ENCODE results near the gene EFNA5. TPM values are rescaled to one million over a fixed set of nuclear protein-coding genes. Genes with fewer than 3 reads are reported as not detected.

The EFNA5 gene
- total RNA-seq, 1 donor from 2014 or later, result 57.5 TPM

GRCh38 chr5:107398703-107399102 is 272.0 kb downstream of the EFNA5 start:
- H3K4me1 Mint-ChIP-seq, result peaks cover 69% of the 10 kb centered on the region
- no peaks in the 10 kb centered on the region for H3K9me3 Mint-ChIP-seq
- H3K36me3 Mint-ChIP-seq, result no peaks in the 10 kb centered on the region
- no peak overlapping the region for H3K27ac Mint-ChIP-seq
- no peak for DNase-seq (ENCODE audit: low spot score in 2 of 2, unreplicated experiment in 2 of 2)
- H3K4me3 Mint-ChIP-seq, result no peak overlapping the region
- no peak for TF ChIP-seq CTCF (IDR thresholded peaks at IDR 0.05; ENCODE audit: unreplicated experiment)
- no peaks in the 10 kb centered on the region for H3K27me3 Mint-ChIP-seq (ENCODE audit: low read depth)

DNA sequence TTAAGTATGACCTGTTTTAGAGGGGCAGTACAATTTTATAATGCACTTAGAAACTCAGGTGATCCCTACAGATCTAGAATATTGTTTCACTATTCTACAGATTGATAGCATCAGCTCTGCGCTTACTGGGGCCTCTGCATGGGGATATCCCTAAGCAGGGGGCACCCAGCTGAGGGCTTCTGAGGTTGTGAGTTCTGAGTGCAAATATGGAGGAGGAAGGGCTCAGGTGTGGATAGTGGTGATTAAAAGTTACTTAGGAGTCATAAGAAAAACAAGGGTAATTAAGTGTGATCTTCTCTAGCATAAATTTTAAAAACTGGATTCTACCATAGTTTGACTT is 274.4 kb downstream of the EFNA5 start:
- H3K4me3 Mint-ChIP-seq, result no peak overlapping the region
- no peaks in the 10 kb centered on the region for H3K27me3 Mint-ChIP-seq (ENCODE audit: low read depth)
- H3K4me1 Mint-ChIP-seq, result peaks cover 62% of the 10 kb centered on the region
- no peaks in the 10 kb centered on the region for H3K9me3 Mint-ChIP-seq
- no peak for DNase-seq (ENCODE audit: low spot score in 2 of 2, unreplicated experiment in 2 of 2)
- no peak overlapping the region for H3K27ac Mint-ChIP-seq
- H3K36me3 Mint-ChIP-seq, result peaks cover 4% of the 10 kb centered on the region
- no peak for TF ChIP-seq CTCF (IDR thresholded peaks at IDR 0.05; ENCODE audit: unreplicated experiment)

DNA sequence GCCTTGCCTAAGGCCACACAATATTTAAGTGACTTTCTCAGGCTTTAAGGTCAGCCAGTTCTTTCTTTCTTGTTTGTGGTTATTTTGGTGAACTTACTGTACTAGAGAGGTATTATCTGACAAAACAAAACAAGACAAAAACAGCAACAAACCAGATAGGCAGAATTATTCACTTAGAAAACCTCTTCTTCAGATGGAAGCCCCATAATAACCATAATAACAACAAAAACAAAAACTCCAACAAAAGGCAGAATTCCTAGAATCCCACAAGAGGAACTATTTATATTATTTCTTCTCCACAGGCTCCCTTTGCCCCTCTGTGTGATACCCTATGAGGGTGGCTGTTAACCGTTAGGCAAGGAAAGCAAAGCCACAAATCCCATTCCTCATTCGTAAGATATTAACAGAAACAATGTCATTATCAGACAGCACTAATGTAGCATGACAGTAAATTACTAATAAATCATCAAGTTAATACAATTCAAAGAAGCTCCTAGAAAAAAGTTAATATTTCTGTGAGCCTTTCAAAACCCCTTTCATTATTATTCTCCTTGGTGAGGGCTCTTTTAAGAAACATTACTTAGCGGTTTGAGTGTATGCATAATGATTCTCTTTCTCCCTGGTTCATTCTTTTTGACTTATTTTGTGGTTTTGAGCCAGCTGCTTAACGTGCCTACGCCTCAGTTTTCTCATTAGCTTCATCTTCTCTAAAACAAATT is 274.9 kb downstream of the EFNA5 start:
- Mint-ChIP-seq H3K27ac (peak overlapping the region; percentile 39), H3K36me3 (peaks cover 4% of the 10 kb centered on the region), H3K27me3 (ENCODE audit: low read depth) (no peaks in the 10 kb centered on the region), H3K4me3 (no peak overlapping the region), H3K9me3 (no peaks in the 10 kb centered on the region), H3K4me1 (peaks cover 58% of the 10 kb centered on the region)
- DNase-seq (ENCODE audit: low spot score in 2 of 2, unreplicated experiment in 2 of 2), result no peak
- TF ChIP-seq CTCF (IDR thresholded peaks at IDR 0.05; ENCODE audit: unreplicated experiment), result no peak

GRCh38 chr5:107393851-107394250 is 276.9 kb downstream of the EFNA5 start:
- Mint-ChIP-seq H3K27ac (peak overlapping the region; percentile 19), H3K4me3 (no peak overlapping the region), H3K27me3 (ENCODE audit: low read depth) (no peaks in the 10 kb centered on the region), H3K4me1 (peaks cover 60% of the 10 kb centered on the region), H3K9me3 (no peaks in the 10 kb centered on the region), H3K36me3 (peaks cover 4% of the 10 kb centered on the region)
- TF ChIP-seq CTCF (IDR thresholded peaks at IDR 0.05; ENCODE audit: unreplicated experiment), result no peak
- no peak for DNase-seq (ENCODE audit: low spot score in 2 of 2, unreplicated experiment in 2 of 2)

GRCh38 chr5:107391787-107392186 is 278.9 kb downstream of the EFNA5 start:
- H3K9me3 Mint-ChIP-seq, result no peaks in the 10 kb centered on the region
- no peak overlapping the region for H3K4me3 Mint-ChIP-seq
- no peak overlapping the region for H3K27ac Mint-ChIP-seq
- DNase-seq (ENCODE audit: low spot score in 2 of 2, unreplicated experiment in 2 of 2), result no peak
- H3K4me1 Mint-ChIP-seq, result peaks cover 72% of the 10 kb centered on the region
- peaks cover 4% of the 10 kb centered on the region for H3K36me3 Mint-ChIP-seq
- H3K27me3 Mint-ChIP-seq (ENCODE audit: low read depth), result no peaks in the 10 kb centered on the region
- TF ChIP-seq CTCF (IDR thresholded peaks at IDR 0.05; ENCODE audit: unreplicated experiment), result no peak

DNA sequence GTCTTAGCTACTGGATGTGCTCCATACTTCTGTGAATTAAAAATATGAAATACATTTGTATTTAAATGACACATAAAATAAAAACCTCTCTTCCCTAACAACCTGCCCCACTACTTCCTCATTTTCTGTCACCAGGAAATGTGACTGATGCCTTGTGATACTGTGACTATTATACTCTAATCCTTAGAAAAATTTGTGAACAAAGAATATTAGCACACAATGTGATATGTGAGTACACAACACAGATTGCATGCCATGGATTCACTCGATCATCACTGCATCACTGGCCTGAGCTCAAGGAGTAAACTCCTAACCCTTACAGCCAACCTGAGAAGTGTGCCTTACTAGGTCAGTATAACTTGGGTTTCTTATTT is 281.0 kb downstream of the EFNA5 start:
- Mint-ChIP-seq H3K27ac (no peak overlapping the region), H3K9me3 (no peaks in the 10 kb centered on the region), H3K27me3 (ENCODE audit: low read depth) (no peaks in the 10 kb centered on the region), H3K36me3 (peaks cover 7% of the 10 kb centered on the region), H3K4me1 (peaks cover 62% of the 10 kb centered on the region), H3K4me3 (no peak overlapping the region)
- DNase-seq (ENCODE audit: low spot score in 2 of 2, unreplicated experiment in 2 of 2), result no peak
- no peak for TF ChIP-seq CTCF (IDR thresholded peaks at IDR 0.05; ENCODE audit: unreplicated experiment)

All from mesothelial cell of epicardium (in vitro differentiated cells).